HG03378 (cell line): ENCODE measurements around the gene RTN4IP1.
A peak's percentile ranks its signal among the peaks of the same experiment; 100 is the strongest.

Experiments
- ATAC-seq: cut with Tn5 transposase; IDR thresholded peaks from one replicate; pipeline ENCODE4 v1.9.1; 2021; ENCODE audit warnings: mild to moderate bottlenecking, moderate library complexity; ENCODE audit not compliant: unreplicated experiment

RTN4IP1 gene, protein sequence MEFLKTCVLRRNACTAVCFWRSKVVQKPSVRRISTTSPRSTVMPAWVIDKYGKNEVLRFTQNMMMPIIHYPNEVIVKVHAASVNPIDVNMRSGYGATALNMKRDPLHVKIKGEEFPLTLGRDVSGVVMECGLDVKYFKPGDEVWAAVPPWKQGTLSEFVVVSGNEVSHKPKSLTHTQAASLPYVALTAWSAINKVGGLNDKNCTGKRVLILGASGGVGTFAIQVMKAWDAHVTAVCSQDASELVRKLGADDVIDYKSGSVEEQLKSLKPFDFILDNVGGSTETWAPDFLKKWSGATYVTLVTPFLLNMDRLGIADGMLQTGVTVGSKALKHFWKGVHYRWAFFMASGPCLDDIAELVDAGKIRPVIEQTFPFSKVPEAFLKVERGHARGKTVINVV

DNA sequence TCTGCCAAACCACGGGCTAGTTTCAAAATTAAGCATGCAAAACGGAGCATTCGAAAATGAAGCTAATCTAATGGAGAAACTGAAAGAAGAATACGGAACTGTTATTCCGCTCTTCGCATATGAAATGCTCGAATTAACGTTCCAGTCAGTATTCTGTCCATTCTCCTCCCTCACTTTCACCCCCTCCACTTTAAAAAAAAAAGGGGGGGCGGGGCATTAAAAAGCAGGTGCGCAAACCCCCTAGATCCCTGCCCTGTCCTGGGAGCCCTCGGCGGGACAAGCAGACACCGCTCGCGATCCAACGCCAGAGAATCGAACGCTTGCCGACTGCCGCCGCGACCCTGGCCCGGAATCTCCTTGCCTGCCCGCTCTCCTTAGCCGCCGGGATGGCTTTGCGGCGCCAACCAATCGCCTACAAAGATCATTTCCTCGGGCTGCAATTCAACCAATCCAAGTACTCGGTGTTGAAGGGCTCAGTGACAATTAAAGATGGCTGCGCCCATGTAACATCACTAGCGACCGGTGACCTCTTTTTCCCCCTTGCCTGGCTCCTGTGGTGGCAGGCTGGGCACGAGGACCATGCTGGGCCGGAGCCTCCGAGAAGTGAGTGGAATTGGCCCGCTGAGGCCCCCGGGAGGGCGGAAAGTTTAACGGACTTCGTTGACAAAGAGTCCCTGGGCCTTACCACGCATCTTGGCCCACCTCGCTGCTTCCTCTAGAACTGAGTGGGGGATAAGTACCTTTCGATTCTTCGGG is at the start of gene RTN4IP1, which contains the start of gene QRSL1:
TSS of gene RTN4IP1 (minus strand) at position 396 of the 756 bp plus-strand sequence. CDS start 477 bp downstream, outside the sequence.
TSS of gene QRSL1 (plus strand) at position 476 of the 756 bp plus-strand sequence. CDS start at position 580, 104 bp downstream.
- peak; percentile 83 for ATAC-seq

DNA sequence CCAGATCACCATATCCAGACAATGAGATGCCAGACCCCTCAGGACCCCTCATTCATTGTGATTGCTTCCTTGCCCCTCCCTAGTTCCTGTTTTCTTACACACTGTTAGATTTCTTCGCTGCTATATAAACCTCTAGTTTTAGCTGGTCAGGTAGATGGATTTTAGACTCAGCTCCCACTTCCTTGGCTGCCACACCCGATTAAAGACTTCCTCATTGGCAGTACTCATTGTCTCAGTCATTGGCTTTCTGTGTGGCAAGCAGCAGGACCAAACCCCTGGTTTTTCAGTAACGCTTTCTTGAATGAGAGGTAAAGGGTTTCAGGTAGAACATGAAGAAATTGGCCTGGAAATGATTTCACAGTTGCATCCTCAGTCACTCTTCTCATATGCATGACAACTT is 48.0 kb upstream of the RTN4IP1 start:
- no peak for ATAC-seq

DNA sequence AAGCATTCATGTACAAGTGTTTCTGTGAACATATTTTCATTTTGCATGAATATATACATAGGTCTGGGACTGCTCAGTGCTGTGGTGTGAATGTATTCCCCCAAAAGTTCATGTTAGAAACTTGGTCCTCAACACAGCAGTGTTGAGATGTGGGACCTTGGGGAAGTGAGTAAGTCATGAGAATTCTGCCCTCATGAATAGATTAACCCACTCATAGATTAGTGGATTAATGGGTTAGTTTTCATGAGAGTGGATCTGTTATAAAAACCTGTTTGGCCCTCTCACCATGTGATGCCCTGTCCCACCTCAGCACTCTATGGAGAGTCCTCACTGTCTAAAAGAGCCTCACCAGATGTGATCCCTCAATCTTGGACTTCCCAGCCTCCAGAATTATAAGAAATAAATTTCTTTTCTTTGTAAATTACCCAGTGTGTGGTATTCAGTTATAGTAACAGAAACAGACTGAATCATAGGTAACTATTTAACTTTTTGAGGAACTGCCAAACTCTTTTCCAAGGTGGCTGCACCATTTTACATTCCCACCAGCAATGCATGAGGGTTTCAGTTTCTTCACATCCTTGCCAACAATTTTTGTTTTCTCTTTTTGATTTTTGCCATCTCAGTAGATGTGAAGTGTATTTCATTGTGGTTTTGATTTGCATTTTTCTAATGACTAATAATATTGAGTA is 45.4 kb upstream of the RTN4IP1 start:
- ATAC-seq: no peak

DNA sequence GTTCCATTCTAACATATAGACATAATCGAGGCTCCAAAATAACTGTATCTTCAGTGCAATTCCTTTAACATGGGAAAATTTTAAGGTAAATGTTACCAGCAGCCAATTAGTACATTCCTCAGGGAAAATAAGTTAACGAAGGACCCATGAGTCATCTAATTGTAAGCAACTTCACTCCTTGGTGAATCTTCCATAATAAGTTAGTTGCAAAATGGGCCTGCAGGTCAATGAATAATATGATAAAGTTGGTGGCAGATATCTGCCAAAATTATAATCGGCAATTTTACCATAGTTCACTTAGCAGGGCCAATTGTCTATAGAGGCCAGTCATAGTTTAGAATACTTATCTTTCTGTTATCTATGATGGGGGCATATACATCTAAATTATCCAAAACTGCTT is 42.4 kb upstream of the RTN4IP1 start:
- no peak for ATAC-seq

DNA sequence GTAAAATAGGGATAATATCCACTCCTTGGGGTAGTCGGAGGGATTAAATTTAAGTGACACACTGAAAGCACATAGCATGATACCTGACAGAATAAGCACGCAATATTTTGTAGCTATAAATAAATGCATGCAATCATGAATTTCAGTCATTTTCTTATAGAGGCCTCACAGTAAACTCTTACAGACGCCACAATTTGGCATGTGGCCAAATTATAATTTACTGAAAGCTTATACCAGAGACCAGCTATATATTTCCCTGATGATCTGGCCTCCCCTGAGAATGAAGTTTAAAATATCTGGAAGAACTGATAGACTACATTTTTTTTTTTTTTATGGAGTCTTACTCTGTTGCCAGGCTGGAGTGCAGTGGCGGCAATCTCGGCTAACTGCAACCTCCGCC is 40.9 kb upstream of the RTN4IP1 start:
- ATAC-seq: no peak

DNA sequence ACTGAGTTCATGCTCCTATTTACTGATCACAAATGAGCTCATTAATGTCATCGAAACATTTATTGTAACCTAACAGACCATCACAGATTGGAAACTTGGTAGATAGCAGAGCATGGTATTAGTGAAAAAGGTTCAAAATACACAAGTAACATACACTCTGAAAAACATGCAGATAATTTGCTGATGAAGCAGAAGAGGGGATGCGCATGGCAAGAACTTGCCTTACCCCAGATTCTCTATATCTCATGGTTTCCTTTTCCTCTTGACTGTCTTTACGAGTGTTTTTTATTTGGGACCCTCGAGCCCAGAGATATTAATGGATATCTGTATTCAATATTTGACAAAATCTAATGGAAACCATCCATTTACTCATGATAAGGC is 37.7 kb upstream of the RTN4IP1 start:
- no peak for ATAC-seq

DNA sequence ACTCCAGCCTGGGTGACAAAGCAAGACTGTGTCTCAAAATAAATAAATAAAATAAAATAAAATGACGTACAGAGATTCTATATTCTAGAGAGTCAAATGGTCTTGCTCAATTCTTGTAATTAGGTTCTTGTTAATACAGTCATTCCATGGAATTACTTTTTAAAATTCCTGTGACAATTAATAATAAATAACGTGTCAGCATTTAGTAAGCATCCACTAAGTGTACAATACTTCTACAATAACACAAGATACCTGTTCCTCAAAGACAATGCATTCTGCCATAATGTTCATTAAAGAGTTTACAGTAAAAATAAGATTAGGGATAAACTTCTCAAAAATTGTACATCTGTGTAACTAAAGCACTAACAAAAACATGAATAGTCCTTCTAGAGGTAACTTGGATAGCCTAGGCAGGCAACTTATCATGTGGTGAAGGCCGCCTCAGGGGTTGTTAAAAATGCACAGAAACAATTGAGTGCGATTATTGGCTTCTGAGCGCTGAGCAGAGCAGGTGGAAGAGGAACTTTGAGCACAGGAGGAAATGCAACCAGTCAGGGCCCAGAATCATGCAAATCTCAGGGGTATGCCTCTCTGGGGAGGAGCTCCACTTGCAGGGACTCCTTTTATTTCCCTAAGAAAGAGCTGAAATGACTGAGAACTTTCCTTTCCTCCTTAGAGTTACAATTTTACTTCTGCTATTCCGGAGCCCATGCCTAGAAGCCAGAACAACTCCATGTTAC is 37.2 kb upstream of the RTN4IP1 start:
- peak; percentile 91 for ATAC-seq

DNA sequence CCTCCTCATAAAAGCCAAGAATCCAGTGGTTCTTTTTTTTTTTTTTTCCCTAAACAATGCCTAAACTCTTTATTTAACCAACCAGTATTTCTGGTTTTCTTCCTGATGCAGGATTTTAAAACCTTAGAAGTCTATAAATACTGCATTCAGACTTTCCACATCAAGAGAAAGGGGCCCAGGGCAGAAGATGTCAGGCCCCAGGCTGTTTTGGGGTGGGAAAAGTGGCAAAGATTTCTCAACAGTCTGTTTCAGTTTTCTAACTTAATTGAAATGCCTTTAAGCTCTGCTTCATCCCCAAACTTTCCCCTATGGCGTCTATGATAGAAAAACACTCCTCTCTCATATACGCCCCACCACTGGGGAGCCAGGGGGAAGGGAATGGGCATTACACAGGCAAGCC is 33.2 kb upstream of the RTN4IP1 start:
- ATAC-seq: no peak

DNA sequence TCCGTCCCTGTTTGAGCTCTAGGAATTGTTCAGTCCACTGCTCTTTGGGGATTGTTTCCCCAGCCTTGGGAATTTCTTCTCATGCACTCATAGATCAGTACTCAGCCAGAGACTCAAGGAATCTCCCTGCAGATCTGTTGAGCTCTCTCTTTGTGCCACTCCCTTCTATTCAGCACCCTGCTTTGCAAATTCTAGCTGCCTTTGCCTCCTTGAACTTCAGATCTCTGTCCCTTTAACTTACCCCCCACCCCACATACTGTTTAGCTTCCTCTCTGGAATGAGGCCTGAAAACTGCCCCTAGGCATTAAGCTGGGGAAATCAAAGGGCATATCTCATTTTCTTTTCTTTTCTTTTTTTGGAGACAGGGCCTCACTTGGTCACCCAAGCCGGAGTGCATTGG is 30.6 kb upstream of the RTN4IP1 start:
- no peak for ATAC-seq

DNA sequence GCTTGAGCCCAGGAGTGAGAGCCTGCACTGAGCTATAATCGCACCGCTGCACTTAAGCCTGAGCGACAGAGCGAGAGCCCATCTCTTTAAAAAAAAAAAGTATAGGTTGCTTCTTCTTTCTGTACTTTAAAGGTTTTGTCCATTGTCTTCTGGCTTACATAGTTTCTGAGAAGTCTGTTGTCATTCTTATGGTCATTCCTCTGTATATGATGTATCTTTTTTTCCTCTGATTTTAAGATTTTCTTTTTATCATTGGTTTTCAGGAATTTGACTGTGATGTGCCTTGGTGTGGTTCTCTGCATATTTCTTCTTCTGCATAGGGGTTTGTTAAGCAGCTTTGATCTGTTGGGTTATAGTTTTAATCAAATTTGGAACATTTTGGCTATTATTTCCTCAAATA is 29.2 kb upstream of the RTN4IP1 start:
- no peak for ATAC-seq

DNA sequence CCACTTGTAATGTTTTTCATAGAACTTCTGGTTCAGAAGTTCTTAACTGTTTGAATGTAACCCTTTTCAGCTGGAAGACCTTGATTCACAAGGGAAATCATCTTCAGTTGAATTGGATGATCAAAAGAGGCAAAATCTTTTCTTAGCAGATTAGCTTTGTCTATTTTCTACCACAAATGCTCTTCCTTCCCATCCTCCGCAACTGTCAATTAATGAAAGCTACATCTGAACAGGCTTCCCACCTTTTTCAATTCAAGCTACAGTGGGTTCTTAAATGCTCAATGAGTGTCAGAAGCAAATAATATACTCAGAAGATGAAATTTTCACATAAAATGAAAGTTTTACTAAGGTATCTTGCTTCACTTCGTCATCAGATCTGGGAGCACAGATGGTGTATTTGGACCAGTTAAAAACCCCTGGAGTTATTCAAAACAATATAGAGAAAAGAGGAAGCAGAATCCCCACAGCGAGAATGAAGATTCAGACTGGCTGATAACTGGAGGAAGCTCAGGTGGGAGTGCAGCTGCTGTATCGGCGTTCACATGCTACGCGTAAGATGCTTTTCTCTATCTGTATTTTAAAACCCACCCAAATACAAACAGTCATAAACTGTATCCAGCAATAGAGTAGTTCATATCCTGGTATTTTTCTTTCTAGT is 19.5 kb upstream of the RTN4IP1 start:
- ATAC-seq: peak; percentile 73

DNA sequence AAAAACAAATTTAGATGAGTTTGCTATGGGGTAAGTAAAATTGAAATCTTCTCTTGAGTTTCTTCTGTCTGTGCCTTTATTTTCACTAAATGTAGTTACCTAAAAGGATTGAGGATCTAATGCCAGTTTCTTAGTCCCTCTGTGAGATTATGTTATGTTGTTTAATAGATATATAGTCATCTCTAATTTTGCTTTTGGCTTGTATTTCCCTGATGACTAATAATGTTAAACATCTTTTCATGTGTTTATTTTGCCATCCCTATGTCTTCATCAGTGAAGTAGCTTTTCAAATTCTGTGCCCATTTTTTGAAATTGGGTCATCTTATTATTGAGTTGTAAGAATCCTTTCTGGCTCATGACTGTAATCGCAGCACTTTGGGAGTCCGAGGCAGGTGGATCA is 13.8 kb upstream of the RTN4IP1 start:
- ATAC-seq: no peak

DNA sequence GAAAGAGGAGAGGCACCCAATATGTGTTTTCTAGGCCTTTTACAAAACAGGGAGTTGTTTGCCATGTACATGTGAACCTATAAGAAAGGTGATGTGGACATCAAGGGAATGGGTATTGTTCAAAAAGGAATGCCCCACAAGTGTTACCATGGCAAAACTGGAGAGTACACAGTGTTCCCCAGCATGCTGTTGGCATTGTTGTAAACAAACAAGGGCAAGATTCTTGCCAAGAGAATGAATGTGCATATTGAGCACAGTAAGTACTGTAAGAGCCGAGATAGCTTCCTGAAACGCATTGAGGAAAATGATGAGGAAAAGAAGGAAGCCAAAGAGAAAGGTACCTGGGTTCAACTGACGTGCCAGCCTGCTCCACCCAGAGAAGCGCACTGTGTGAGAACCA is 13.2 kb upstream of the RTN4IP1 start:
- no peak for ATAC-seq

DNA sequence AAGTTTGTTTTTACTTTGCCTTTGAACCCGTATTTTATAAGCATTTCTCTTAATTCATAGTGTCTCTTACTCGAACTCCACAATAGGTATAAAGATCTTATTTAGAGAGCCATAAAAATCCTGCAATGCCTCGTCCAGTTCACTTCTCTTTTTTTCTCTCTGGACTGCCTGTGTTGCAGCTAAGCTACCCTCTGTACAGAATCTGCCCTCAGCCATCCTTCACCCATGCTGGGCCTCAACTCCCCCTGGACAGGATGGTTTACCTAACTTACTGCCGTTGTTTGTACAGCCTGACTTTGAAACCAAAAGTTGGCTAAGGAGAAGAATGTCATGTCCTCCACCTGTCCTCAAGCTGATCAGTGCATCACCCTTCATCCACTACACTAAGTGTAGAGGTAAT is 10.5 kb upstream of the RTN4IP1 start:
- ATAC-seq: no peak

DNA sequence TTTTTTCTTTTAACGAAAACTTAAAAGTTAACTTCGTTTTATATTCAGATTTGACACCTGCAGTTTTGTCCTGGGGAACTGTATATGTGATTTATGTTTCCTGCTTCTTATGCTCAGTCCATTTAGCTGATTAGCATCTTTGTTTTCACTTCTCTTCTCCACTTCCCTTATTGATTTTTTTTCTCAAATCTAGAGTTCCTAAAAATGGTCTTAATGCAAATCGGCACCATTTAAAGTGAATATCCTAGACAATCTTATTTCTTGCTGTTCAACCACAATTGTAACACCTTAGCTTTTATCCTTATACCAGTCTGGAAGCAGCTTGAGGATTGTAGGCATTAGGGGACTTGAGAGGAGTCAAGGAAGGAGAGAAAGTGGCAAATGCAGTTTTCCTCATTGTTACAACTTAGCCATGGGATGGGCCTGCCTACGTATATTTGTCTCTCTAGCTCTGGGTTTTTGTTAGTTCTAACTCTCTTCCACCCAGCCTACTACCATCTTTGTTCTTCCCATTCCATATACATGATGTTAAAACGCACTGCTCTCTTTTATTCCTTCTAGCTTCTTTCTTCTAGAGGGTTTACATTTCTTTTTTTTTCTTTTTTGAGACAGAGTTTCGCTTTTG is 8.5 kb upstream of the RTN4IP1 start:
- peak; percentile 81 for ATAC-seq

DNA sequence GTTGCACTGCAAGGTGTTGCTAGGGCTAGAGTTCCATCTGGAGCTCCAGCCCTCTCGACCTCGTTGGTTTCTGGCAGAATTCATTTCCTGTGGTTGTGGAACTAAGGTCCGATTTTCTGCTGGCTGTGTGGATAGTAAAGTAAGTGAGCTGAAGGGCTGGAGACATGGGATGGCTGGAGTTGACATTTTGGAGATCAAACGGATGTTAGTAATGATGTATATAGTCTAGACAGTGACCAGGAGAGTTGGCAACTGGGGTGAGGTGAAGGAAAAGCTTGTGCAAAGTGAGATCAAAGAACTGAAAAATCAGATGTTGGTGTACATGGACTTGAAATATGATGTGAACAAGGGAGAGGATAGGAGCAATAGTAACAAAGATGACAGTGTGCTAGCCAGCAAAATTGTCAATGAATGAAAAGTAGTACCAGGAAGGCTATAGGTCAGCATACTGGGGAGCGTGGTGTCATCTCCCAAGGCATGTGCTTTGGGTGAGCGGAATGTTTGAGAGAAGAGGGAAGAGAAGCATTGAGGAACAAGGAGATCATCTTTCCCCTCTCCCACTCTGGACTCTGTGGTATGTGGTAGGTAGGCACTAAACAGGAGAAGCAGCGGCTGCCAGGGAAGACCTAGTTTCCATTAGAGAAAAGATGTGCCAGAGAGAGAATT is 7.9 kb upstream of the RTN4IP1 start:
- peak; percentile 28 for ATAC-seq

DNA sequence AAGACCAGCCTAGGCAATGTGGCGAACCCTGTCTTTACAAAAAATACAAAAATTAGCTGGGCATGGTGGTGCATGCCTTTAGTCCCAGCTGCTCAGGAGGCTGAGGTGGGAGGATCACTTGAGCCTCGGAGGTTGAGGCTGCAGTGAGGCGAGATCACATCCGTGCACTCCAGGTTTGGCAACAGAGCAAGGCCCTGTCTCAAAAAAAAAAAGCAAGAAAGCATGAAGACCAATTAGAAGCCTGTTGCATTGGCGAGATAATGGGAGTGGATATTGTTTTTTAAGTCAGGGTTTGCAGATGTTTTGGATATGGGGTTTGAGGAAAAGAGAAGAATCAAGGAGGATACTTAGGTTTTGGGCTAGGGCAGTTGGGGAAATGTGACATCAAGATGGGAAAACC is 5.3 kb upstream of the RTN4IP1 start:
- ATAC-seq: no peak

DNA sequence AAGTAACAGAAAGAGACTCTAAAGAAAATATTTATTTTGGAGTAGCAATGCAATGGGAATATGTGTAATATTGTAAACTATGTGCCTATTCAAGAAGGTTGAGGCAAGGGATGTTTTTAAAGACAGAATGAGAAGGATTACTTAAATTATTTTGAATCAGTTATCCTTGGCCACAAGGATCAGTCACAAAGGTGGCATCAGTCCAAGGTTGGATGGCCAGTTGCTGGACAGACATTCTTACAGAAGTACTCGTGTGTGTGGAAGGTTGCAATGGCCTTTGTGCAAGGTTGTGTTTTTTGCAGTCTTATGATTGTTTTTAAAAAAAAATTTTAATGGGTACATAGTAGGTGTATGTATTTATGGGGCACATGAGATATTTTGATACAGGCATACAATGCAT is 2.0 kb upstream of the RTN4IP1 start:
- ATAC-seq: no peak

DNA sequence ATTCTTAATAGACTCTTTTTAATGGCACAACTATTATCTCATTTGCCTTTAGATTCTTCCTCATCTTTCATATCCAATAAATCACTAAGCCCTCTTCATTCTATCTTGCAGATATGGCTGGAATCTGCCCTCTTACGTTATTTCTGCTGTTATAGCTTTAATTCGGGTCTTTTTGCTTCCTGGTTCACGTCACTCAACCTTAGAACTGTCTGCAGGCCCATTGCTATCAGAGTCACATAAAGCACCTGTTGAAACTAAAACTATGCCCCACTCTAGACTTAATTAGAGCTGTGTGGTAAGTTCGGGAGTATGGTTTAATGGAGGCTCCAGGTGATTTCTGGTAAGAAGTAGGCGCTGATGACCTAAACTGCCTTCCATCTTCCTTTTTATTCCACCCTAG is 1.1 kb upstream of the RTN4IP1 start:
- no peak for ATAC-seq

DNA sequence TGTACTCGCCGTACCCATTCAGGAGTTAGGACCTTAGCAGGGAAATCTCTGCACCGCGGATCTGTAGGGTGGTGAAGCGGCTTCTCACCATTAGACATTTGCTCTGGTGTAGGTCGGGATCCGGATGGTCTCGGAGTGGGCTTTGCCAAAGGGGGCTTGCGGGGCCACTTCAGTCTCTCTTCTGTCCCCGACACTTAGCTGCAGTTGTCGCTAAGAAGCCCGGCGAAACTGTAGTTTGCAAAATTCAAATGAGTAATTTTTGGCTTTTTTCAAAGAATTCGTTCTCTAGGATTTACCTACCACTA is 513 bp upstream of the RTN4IP1 start:
- ATAC-seq: no peak
